Activated naive CD4-positive, alpha-beta T cell treated with anti-CD3 and anti-CD28 coated beads, Interleukin-2, amount 50 U/mL, for 24 hours (primary cell): ENCODE measurements around the gene MROH7.

Experiments used
- H3K27ac Mint-ChIP-seq: one replicate; pipeline ENCODE4 v1.8.0; 2021; ENCODE audit warnings: mild to moderate bottlenecking, mixed read lengths
- H3K27me3 Mint-ChIP-seq: one replicate; pipeline ENCODE4 v1.8.0; 2021; ENCODE audit warnings: mixed read lengths
- H3K36me3 Mint-ChIP-seq: one replicate; pipeline ENCODE4 v1.8.0; 2021; ENCODE audit warnings: mixed read lengths
- H3K4me1 Mint-ChIP-seq: one replicate; pipeline ENCODE4 v1.8.0; 2021; ENCODE audit warnings: mixed read lengths
- H3K4me3 Mint-ChIP-seq: one replicate; pipeline ENCODE4 v1.8.0; 2021; ENCODE audit warnings: mild to moderate bottlenecking, mixed read lengths
- H3K9me3 Mint-ChIP-seq: one replicate; pipeline ENCODE4 v1.8.0; 2021; ENCODE audit warnings: mixed read lengths

MROH7 gene

GRCh38 chr1:54715493-54716298 is 74.1 kb downstream of the MROH7 start, which contains the start of gene TTC4:
Gene TTC4 (plus strand): TSS chr1:54715861. CDS start chr1:54715909, 48 bp downstream.
- Mint-ChIP-seq H3K27me3 (no peaks in the 10 kb centered on the region), H3K36me3 (peaks cover 15% of the 10 kb centered on the region), H3K4me3 (peak within 1 kb of the TSS; percentile 98), H3K9me3 (no peaks in the 10 kb centered on the region), H3K27ac (peak within 1 kb of the TSS; percentile 96), H3K4me1 (peaks cover 35% of the 10 kb centered on the region)

GRCh38 chr1:54716299-54717047 is 74.9 kb downstream of the MROH7 start:
- peaks cover 15% of the 10 kb centered on the region for H3K36me3 Mint-ChIP-seq
- no peaks in the 10 kb centered on the region for H3K27me3 Mint-ChIP-seq
- H3K9me3 Mint-ChIP-seq: no peaks in the 10 kb centered on the region
- H3K4me3 Mint-ChIP-seq: peak overlapping the region; percentile 98
- peak overlapping the region; percentile 96 for H3K27ac Mint-ChIP-seq
- peaks cover 35% of the 10 kb centered on the region for H3K4me1 Mint-ChIP-seq

GRCh38 chr1:54721719-54722118 is 80.1 kb downstream of the MROH7 start:
- Mint-ChIP-seq H3K4me1 (peaks cover 20% of the 10 kb centered on the region), H3K4me3 (no peak overlapping the region), H3K9me3 (no peaks in the 10 kb centered on the region), H3K27me3 (no peaks in the 10 kb centered on the region), H3K36me3 (peaks cover 40% of the 10 kb centered on the region), H3K27ac (no peak overlapping the region)

GRCh38 chr1:54723985-54724384 is 82.4 kb downstream of the MROH7 start:
- no peaks in the 10 kb centered on the region for H3K9me3 Mint-ChIP-seq

GRCh38 chr1:54724771-54725170 is 83.2 kb downstream of the MROH7 start:
- Mint-ChIP-seq H3K9me3 (no peaks in the 10 kb centered on the region), H3K4me1 (no peaks in the 10 kb centered on the region), H3K36me3 (peaks cover 30% of the 10 kb centered on the region), H3K4me3 (no peak overlapping the region), H3K27ac (no peak overlapping the region), H3K27me3 (no peaks in the 10 kb centered on the region)

More at GRCh38 chr1:54723985-54724384, 82.4 kb downstream of the MROH7 start:
- no peaks in the 10 kb centered on the region for H3K27me3 Mint-ChIP-seq
- no peak overlapping the region for H3K27ac Mint-ChIP-seq
- no peak overlapping the region for H3K4me3 Mint-ChIP-seq
- peaks cover 33% of the 10 kb centered on the region for H3K36me3 Mint-ChIP-seq
- H3K4me1 Mint-ChIP-seq: peaks cover 6% of the 10 kb centered on the region

GRCh38 chr1:54728027-54728426 is 86.4 kb downstream of the MROH7 start:
- Mint-ChIP-seq H3K27ac (peak overlapping the region; percentile 23), H3K36me3 (peaks cover 35% of the 10 kb centered on the region), H3K4me1 (no peaks in the 10 kb centered on the region), H3K4me3 (no peak overlapping the region), H3K27me3 (no peaks in the 10 kb centered on the region), H3K9me3 (no peaks in the 10 kb centered on the region)

- Mint-ChIP-seq H3K27me3 (no peaks in the 10 kb centered on the region), H3K4me1 (peaks cover 4% of the 10 kb centered on the region), H3K27ac (no peak overlapping the region), H3K36me3 (peaks cover 15% of the 10 kb centered on the region), H3K4me3 (no peak overlapping the region), H3K9me3 (no peaks in the 10 kb centered on the region)
These were observed 95.1 kb downstream of the MROH7 start for GRCh38 chr1:54736685-54737084.

GRCh38 chr1:54738244-54738643 is 96.7 kb downstream of the MROH7 start:
- H3K36me3 Mint-ChIP-seq: peaks cover 17% of the 10 kb centered on the region
- no peak overlapping the region for H3K27ac Mint-ChIP-seq
- H3K4me1 Mint-ChIP-seq: peaks cover 4% of the 10 kb centered on the region
- no peaks in the 10 kb centered on the region for H3K9me3 Mint-ChIP-seq
- H3K27me3 Mint-ChIP-seq: no peaks in the 10 kb centered on the region
- H3K4me3 Mint-ChIP-seq: no peak overlapping the region

- H3K4me1 Mint-ChIP-seq: no peaks in the 10 kb centered on the region
- H3K27me3 Mint-ChIP-seq: no peaks in the 10 kb centered on the region
- H3K36me3 Mint-ChIP-seq: peaks cover 12% of the 10 kb centered on the region
- no peak overlapping the region for H3K4me3 Mint-ChIP-seq
- H3K9me3 Mint-ChIP-seq: no peaks in the 10 kb centered on the region
- no peak overlapping the region for H3K27ac Mint-ChIP-seq
These were observed 99.9 kb downstream of the MROH7 start for GRCh38 chr1:54741531-54741930.

- no peak overlapping the region for H3K27ac Mint-ChIP-seq
- no peak overlapping the region for H3K4me3 Mint-ChIP-seq
- H3K36me3 Mint-ChIP-seq: peaks cover 7% of the 10 kb centered on the region
- no peaks in the 10 kb centered on the region for H3K9me3 Mint-ChIP-seq
- no peaks in the 10 kb centered on the region for H3K4me1 Mint-ChIP-seq
- H3K27me3 Mint-ChIP-seq: no peaks in the 10 kb centered on the region
These were observed 100.7 kb downstream of the MROH7 start for GRCh38 chr1:54742282-54742681.

GRCh38 chr1:54743416-54744226 is 102.0 kb downstream of the MROH7 start:
- Mint-ChIP-seq H3K36me3 (peaks cover 5% of the 10 kb centered on the region), H3K9me3 (no peaks in the 10 kb centered on the region), H3K4me3 (no peak overlapping the region), H3K27me3 (no peaks in the 10 kb centered on the region), H3K27ac (no peak overlapping the region), H3K4me1 (no peaks in the 10 kb centered on the region)

GRCh38 chr1:54744696-54745095 is 103.1 kb downstream of the MROH7 start:
- peaks cover 5% of the 10 kb centered on the region for H3K36me3 Mint-ChIP-seq
- H3K4me1 Mint-ChIP-seq: no peaks in the 10 kb centered on the region
- no peaks in the 10 kb centered on the region for H3K9me3 Mint-ChIP-seq
- no peak overlapping the region for H3K27ac Mint-ChIP-seq
- no peaks in the 10 kb centered on the region for H3K27me3 Mint-ChIP-seq
- no peak overlapping the region for H3K4me3 Mint-ChIP-seq

GRCh38 chr1:54745274-54745673 is 103.7 kb downstream of the MROH7 start:
- Mint-ChIP-seq H3K36me3 (peaks cover 3% of the 10 kb centered on the region), H3K27ac (no peak overlapping the region), H3K4me3 (no peak overlapping the region), H3K9me3 (no peaks in the 10 kb centered on the region), H3K27me3 (no peaks in the 10 kb centered on the region), H3K4me1 (no peaks in the 10 kb centered on the region)

GRCh38 chr1:54745864-54746263 is 104.3 kb downstream of the MROH7 start:
- Mint-ChIP-seq H3K27me3 (no peaks in the 10 kb centered on the region), H3K9me3 (no peaks in the 10 kb centered on the region), H3K4me3 (no peak overlapping the region), H3K27ac (no peak overlapping the region), H3K4me1 (no peaks in the 10 kb centered on the region), H3K36me3 (peaks cover 3% of the 10 kb centered on the region)

GRCh38 chr1:54748094-54748835 is 106.7 kb downstream of the MROH7 start:
- no peaks in the 10 kb centered on the region for H3K4me1 Mint-ChIP-seq
- H3K4me3 Mint-ChIP-seq: no peak overlapping the region
- H3K9me3 Mint-ChIP-seq: no peaks in the 10 kb centered on the region
- H3K27me3 Mint-ChIP-seq: no peaks in the 10 kb centered on the region
- no peaks in the 10 kb centered on the region for H3K36me3 Mint-ChIP-seq
- H3K27ac Mint-ChIP-seq: no peak overlapping the region
